Transverse colon (tissue), 4 donors: ENCODE measurements around the gene TRIP13. TPM values are rescaled to one million over a fixed set of nuclear protein-coding genes. Genes with fewer than 3 reads are reported as not detected.
"Not testable (repeated sequence)": the region's sequence is repeated elsewhere in the genome, so short reads cannot be mapped to it uniquely, and the experiment has no call there.

Experiments
- DNase-seq: peaks from one replicate; pipeline ENCODE4 v3.0.0-alpha.2; 2019
- H3K27ac ChIP-seq, 4 donors: fragments of 200-600 bp; sonication (generic); 2 replicates each; pipeline ENCODE4 v1.5.1; 2016 to 2018; ENCODE audit warnings: inconsistent platforms in 4 of 4
- H3K27me3 ChIP-seq: fragments of 200-600 bp; sonication (generic); 2 replicates; pipeline ENCODE4 v1.5.1; 2017; ENCODE audit warnings: inconsistent platforms
- H3K36me3 ChIP-seq, 4 donors: fragments of 200-600 bp; sonication (generic); 2 replicates each; pipeline ENCODE4 v1.5.1; 2017 to 2019; ENCODE audit warnings: inconsistent platforms in 4 of 4
- H3K4me1 ChIP-seq, 4 donors: fragments of 200-600 bp; sonication (generic); 2 replicates each; pipeline ENCODE4 v1.5.1; 2017 to 2020; ENCODE audit warnings: inconsistent platforms in 4 of 4
- H3K4me3 ChIP-seq, 4 donors: fragments of 200-600 bp; sonication (generic); 1 replicate in 1 of 4; 2 replicates in 3 of 4; pipeline versions ENCODE4 v1.5.1 to v1.6.1; 2017 to 2019; ENCODE audit warnings: inconsistent platforms in 4 of 4
- H3K9me3 ChIP-seq, 2 donors: fragments of 200-600 bp; sonication (generic); 2 replicates each; pipeline ENCODE4 v1.5.1; 2017 to 2019; ENCODE audit warnings: inconsistent platforms in 2 of 2
- EP300 ChIP-seq: sonication (generic); formaldehyde crosslinking; IDR thresholded peaks from one replicate; pipeline ENCODE4 v1.6.1; 2017; ENCODE audit warnings: antibody characterized with exemption, low read depth
- POLR2A ChIP-seq: fragments of 450-650 bp; IDR thresholded peaks from one replicate; pipeline ENCODE4 v1.6.1; 2016; ENCODE audit warnings: antibody characterized with exemption, mild to moderate bottlenecking, moderate library complexity
- POLR2AphosphoS5 ChIP-seq, 3 donors: sonication (generic); formaldehyde crosslinking; IDR thresholded peaks; one replicate each; pipeline ENCODE4 v1.6.1; 2016; ENCODE audit warnings: antibody characterized with exemption in 3 of 3
- WGBS, 2 donors: methylation state at CpG; one replicate each; pipeline ENCODE4 v1.1.5; 2018; ENCODE audit warnings: low coverage in 1 of 2; 5-methylcytosine and 5-hydroxymethylcytosine counted together
- in situ Hi-C, 4 donors: fragments of 200-750 bp; cut with MboI; loops; one replicate each; pipeline versions ENCODE4 v1.15.0 to v1.15.1; 2017; ENCODE audit warnings: low sequenced_read_pairs in 3 of 4, low pct_ligation_motif_present in 1 of 4, low pct_unique_long_range_greater_than_20kb in 1 of 4
- intact Hi-C: fragments of 100-400 bp; cut with DNase I; formaldehyde crosslinking; loops from one replicate; pipeline ENCODE4 v1.15.1; 2023; ENCODE audit warnings: low total_unique reads
- total RNA-seq, 4 donors: library from RNA; depleted of rRNA; stranded (reverse); fragments of >200 nt; gene quantifications; one replicate each; pipeline ENCODE4 v1.1.0, GENCODE V29; 2016
- TF ChIP-seq, protein P1 (sequence below), 5 experiments: fragments of 200-600 bp in 3 of 5; fragments of 450-650 bp in 2 of 5; sonication (generic) in 3 of 5; IDR thresholded peaks; 1 replicate in 2 of 5; 2 replicates in 3 of 5; pipeline ENCODE4 v1.5.1; 2016 to 2017; ENCODE audit warnings: antibody characterized with exemption in 5 of 5, inconsistent platforms in 3 of 5, mild to moderate bottlenecking in 2 of 5, moderate library complexity in 1 of 5

The TRIP13 gene
- total RNA-seq, 4 donors from 2014 or later: 0.41 to 4.1 (median 2.2) TPM; not detected in 1

DNA sequence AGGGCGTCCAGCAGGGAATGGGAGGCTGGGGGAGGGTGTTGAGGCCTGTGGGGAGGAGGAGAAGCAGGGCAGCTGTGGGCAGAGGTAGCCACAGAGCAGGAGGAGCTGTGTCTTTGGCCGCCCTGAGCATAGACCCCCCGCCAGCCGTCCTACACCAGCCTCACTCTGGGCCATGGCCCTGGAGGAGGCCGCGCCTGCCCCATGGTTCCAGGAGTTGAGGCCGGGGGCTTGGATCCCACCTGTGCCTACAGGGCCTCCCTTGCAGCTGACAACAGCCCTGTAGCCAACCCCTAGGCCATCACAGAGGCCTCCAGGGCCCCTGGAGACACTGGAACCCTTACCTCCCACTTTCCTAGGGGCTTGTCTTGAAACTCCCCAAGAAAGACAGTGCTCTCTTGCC is 44.9 kb upstream of the TRIP13 start:
- H3K4me3 ChIP-seq, H3K36me3 ChIP-seq, H3K9me3 ChIP-seq, H3K4me1 ChIP-seq, intact Hi-C loops, in situ Hi-C loops, H3K27ac ChIP-seq: not testable (repeated sequence)
- peaks cover 31% of the 10 kb centered on the region for H3K27me3 ChIP-seq
- 96% methylated on average over 4 of the region's 7 CpGs; no CpG with 5 or more reads in 1 of the 2 donors for WGBS, 2 donors
- peak; percentile 4 for DNase-seq

DNA sequence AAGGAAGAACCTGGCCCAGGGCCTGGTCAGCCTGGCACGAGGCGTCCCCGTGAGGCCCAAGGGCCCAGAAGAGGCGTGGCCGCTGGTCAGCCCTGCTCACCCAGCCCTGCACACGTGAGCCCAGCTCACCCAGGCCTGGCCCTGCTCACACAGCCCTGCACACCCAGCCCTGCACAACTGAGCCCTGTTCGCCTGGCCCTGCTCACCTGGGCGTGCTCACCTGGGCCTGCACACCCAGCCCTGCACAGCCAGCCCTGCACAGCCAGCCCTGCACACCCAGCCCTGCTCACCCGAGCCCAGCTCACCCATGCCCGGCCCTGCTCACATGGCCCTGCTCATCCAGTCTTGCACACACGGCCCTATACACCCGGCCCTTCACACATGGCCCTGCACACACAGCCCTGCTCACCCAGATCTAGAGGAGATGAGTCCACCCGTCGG is 44.0 kb upstream of the TRIP13 start:
- in situ Hi-C loops: no loop called here
- Histone ChIP-seq H3K9me3 (no peaks in the 10 kb centered on the region), H3K4me3 (no peak overlapping the region), H3K36me3 (no peaks in the 10 kb centered on the region), H3K4me1 (peaks cover 0 to 8% (median 2%) of the 10 kb centered on the region in 4 donors), H3K27ac (no peak overlapping the region), H3K27me3 (peaks cover 31% of the 10 kb centered on the region)
- no peak for DNase-seq
- intact Hi-C loops: no loop called here
- no peak for TF ChIP-seq POLR2A
- TF ChIP-seq, protein P1, sequence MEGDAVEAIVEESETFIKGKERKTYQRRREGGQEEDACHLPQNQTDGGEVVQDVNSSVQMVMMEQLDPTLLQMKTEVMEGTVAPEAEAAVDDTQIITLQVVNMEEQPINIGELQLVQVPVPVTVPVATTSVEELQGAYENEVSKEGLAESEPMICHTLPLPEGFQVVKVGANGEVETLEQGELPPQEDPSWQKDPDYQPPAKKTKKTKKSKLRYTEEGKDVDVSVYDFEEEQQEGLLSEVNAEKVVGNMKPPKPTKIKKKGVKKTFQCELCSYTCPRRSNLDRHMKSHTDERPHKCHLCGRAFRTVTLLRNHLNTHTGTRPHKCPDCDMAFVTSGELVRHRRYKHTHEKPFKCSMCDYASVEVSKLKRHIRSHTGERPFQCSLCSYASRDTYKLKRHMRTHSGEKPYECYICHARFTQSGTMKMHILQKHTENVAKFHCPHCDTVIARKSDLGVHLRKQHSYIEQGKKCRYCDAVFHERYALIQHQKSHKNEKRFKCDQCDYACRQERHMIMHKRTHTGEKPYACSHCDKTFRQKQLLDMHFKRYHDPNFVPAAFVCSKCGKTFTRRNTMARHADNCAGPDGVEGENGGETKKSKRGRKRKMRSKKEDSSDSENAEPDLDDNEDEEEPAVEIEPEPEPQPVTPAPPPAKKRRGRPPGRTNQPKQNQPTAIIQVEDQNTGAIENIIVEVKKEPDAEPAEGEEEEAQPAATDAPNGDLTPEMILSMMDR (IDR thresholded peaks at IDR 0.05): no peak
- WGBS, 2 donors: 93% methylated on average over 5 of the region's 14 CpGs; no CpG with 5 or more reads in 1 of the 2 donors

DNA sequence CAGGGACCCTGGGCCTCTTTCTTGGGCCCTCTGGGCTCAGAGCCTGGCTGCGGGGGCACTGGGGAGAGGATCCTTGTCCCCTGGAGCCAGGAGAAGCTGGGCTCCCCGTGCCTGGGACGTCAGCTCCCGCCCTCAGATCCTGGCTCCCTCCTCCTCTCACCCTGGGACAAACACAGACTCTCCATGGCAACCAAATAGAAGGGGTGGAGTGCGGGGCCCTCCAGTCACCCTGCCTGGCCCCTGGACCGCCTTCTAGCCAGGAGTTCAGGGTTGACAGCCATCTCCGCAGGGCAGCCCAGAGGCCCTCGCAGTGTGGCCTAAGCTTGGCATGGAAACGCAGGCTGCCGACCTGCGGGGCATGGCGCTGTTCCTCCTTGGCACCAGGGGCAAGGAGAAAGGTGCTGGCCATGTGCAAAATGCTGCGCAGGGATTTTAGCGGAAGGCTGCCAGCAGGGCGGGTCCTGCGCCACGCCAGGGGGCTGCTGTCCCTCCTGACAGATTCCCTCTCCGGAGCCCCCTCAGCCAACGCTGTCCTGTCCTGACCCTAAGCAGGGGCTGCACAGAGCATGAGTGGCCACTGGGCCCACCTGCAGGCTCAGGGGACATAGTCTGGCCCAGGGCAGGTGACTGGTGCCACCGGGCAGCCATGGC is 42.9 kb upstream of the TRIP13 start:
- TF ChIP-seq, protein P1 (IDR thresholded peaks at IDR 0.05): no peak
- TF ChIP-seq POLR2A (no peak), POLR2AphosphoS5 (IDR thresholded peaks at IDR 0.05) (no peak), EP300 (no peak)
- no peak for DNase-seq
- H3K27ac ChIP-seq: no peak overlapping the region
- intact Hi-C loops (no loop called here), in situ Hi-C loops (no loop called here)
- no peak overlapping the region for H3K4me3 ChIP-seq
- WGBS, 2 donors: 65% methylated on average over 20 of the region's 20 CpGs; no CpG with 5 or more reads in 1 of the 2 donors
- no peaks in the 10 kb centered on the region for H3K36me3 ChIP-seq
- peaks cover 31% of the 10 kb centered on the region for H3K27me3 ChIP-seq
- peaks cover 0 to 8% (median 2%) of the 10 kb centered on the region in 4 donors for H3K4me1 ChIP-seq
- H3K9me3 ChIP-seq: no peaks in the 10 kb centered on the region

DNA sequence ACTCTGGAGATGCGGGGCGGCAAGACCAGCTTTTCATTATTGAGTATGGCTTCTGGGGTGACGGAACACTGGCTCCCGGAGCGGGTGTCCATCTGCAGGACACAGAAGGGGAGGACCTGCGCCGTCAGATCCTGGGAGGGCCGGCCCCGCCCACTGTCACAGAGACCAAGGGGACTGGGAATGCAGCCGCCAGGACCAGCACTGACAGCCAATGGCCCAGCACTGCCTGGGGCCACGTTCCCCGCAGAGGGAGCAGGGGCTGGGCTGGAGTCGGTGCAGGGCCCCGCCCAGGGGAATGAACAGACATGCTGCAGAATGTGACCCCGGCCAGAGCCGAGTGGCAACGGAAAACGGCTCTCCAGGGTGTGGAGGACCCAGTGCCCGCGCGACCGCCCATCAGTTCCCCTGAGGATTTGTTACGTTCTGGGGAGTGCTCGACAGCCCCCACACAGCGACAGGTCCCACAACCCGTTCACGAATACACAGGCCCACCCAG is 42.1 kb upstream of the TRIP13 start, which contains the start of gene ZDHHC11:
Gene ZDHHC11, minus strand, starts transcription at position 476 of the 496 bp plus-strand sequence. Its CDS starts 384 bp downstream, at position 92.
- TF ChIP-seq, protein P1 (IDR thresholded peaks at IDR 0.05): no peak
- TF ChIP-seq POLR2A: no peak
- no peak for TF ChIP-seq POLR2AphosphoS5 (IDR thresholded peaks at IDR 0.05)
- TF ChIP-seq EP300: no peak
- no peaks in the 10 kb centered on the region for H3K36me3 ChIP-seq
- intact Hi-C loops (no loop called here), in situ Hi-C loops (no loop called here)
- no peak for DNase-seq
- H3K27me3 ChIP-seq: peaks cover 31% of the 10 kb centered on the region
- no peak within 1 kb of the TSS for H3K4me3 ChIP-seq
- peaks cover 0 to 8% (median 2%) of the 10 kb centered on the region in 4 donors for H3K4me1 ChIP-seq
- 48% methylated on average over 27 of the region's 27 CpGs; no CpG with 5 or more reads in 1 of the 2 donors for WGBS, 2 donors
- H3K9me3 ChIP-seq: no peaks in the 10 kb centered on the region
- no peak within 1 kb of the TSS for H3K27ac ChIP-seq
